COR-L47 (cell line): ENCODE data around the gene KRT6C.
"Not testable (repeated sequence)": the region's sequence is repeated elsewhere in the genome, so short reads cannot be mapped to it uniquely, and the experiment has no call there.

Source experiments
- DNase-seq: peaks from one replicate; lab custom pipeline; 2025; lab: John Stamatoyannopoulos, UW

Gene KRT6C

DNA sequence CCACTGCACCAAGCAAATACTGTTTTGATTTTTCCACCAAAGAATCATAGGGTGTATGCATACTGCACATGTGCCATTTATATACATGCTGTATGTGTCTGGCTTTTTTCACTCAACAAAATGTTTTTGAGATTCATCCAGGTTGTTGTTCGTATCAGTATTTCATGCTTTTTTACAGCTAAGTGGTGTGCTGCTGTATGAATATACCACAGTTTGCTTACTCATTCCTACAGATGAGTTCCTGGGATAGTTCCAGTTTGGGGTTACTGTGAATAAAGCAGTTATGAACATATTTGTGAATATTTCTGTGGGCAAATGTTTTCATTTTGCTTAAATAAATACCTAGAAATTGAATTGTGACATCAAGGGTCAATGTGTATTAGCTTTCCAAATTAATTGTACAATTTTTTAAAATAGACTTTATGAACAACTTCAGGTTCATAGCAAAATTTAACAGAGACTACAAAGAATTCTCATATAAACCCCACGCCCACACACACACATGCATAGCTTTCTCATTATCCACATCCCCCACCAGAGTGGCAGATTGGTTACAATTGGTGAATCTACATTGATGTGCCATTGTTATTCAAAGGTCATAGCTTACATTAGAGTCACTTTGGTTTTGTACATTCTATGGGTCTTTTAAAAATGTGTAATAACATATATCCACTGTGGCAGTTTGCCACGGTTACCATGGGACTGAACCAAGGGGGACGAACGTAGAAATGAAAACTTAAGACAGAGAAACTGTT, 26.4 kb upstream of the KRT6C start:
- no peak for DNase-seq

DNA sequence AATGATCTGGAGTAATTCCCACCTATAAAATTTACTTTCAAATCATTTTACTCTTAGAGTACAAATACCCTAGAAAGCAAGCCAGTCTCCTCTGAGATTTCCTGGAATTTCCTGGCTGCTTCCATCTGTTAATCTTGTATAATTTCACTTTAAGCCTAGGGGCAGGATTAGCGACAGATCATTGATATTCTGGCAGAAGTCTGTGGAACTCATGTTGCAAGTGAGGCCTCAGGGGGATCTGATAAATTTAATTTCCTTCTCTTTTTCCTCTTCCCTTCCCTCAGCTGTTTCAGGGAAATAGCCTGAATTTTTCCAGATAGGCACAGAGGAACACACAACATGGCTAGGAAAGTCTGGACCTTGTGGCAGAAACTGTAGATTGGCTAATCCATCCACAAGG, 25.3 kb upstream of the KRT6C start:
- no peak for DNase-seq

DNA sequence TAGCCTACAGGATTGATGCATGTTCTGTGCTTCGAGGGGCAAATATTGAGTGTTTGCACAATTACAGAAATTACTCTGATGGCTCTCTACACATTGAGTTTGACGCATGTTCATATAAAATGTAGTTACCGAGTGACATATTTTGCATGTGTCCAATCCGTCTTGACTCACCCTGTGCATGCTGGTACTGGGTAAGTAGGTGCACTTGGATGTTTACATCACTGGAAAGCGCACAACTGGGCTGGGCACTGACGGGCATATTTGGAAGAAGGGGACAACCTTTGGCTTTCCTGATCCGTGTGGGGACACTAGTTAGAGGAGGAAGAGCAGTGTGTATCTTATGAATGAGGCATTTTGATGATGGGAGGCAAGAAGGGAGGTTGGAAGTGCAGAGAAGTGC, 24.4 kb upstream of the KRT6C start:
- no peak for DNase-seq

DNA sequence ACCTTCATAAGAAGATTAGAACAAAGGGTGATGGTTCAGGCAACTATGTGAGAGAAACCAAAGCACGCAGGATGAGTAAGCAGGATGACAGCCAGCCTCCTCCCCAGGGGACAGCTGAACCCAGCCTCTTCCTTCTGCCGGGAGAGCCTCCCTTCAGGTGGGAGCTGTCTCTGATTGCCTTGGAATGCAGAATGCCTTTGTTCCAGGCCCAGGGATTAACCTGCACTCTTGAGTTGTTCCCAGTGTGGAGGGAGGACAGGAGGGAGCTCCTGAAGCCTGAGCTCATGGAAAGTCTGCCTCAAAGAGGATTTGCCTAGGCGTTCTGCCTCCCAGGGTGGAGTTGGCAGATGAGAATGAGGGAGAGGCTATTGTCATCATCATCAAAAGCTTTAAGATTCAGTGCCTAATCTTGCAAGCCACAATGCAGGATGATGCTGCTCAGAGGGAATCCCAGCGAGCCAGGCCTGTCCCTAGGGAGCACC, 23.0 kb upstream of the KRT6C start:
- no peak for DNase-seq

DNA sequence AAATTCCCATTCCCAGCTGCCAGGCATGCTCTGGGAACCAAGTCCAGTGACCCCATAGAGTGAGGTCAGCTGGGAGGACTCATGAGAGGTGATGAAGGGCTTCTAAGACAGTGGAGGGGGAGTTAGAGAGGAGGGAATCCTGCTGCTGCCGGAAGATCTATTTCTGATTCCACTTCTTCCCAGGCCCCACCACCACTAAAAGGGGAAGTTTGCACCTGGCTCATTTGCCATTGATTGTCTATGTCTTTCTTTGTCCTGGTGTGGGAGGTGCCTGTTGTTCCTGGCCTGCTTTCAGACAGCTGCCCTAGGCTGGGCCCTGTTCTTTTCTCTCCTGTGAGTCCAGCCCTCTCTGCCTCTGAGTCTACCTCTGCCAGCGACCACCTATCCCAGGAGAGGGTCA, 22.4 kb upstream of the KRT6C start:
- peak; percentile 52 for DNase-seq

DNA sequence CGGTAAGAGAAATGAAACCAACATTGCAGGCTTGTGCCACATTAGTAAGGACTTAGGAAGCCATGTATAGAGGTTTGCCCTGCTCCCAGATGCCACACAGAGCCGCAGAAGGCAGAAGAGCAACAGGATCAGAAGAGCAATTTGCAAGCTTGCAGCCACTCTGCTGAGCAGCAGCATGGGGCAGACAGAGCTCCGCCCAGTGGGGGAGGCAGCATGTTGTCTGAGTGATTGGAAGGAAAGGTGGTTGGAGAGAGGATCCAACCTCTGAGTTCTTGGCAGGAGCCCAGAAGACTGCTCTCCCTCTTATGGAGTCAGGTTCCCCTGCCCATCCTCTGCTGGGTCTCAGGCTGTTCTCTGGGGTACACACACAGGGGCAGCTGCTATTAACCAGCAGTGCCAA, 21.8 kb upstream of the KRT6C start:
- DNase-seq, result peak; percentile 86

DNA sequence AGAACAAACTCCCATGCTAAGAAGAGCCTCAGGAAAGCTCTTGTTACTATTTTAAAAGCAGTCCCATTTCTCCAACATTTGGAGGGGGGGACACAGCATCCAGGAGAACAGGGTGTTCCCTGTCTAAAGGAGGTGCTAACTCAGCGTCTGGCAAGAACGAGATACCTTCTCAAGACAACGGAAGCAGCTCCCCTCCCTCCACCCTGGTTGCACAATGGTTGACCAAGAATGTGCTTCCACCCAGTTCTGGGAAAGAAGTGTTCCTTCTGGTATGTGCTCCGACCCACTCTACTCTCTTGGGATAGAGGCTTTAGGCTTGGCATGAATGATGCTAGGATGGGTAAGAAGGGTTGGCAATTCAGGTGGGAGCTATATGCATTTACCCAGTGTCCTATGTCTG, 20.9 kb upstream of the KRT6C start:
- DNase-seq, result no peak

DNA sequence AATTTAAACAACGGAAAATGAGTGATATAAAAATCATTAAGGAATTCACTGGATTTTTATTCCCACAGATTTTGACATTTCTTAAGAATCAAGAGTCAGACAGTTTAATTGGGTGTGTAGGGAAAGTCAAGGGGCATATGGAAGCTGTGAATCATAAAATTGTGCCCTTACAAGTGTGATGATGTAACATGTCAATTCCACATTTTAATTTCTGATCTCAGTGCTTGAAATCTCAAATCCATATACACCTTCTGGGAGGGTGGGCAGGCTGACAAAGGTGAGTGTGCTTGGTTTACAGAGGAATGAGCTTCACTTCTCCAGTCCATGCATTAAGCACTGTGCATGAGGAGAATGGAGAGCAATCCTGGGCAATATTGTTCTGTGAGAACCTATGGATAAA, 20.5 kb upstream of the KRT6C start:
- DNase-seq, result no peak

DNA sequence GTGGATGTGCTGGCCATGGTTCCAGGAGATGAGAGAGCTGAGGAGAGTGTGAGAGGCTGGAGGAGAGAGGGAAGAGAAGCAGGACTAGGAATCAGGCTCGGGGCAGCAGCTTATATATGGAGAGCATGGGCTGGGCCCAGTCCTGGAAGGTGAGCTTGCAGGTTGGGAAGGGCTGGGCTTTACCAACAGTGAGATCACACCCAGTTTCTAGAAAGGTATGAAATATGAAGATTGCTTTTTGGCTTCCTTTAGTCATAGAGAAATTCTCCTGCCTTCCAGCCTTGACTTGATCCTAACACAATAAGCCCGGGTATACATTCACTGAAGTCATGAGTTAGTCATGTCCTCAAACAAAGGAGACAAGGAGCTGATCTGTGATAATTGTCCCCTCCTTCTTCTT, 19.6 kb upstream of the KRT6C start, which contains the start of gene KRT6A:
Gene KRT6A (minus strand): TSS at position 86 of the 400 bp plus-strand sequence. CDS start 69 bp downstream, at position 17.
- DNase-seq, result no peak

DNA sequence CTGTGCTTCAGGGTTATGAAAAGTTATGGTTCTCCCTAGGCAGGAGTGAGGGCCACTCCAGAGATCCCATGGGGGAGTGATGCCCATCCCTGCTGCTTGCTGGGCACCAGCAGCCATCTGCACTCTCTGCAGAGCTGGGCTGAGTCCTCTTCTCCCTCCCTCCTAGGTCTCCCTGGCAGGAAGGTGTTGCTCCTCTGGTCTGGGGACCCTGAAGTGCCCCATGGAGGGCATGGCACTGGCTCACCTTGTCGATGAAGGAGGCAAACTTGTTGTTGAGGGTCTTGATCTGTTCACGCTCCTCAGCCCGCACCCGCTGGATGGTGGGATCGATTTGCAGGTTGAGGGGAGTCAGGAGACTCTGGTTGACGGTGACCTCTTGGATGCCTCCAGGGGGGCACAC, 18.8 kb upstream of the KRT6C start:
- not testable (repeated sequence) for DNase-seq

DNA sequence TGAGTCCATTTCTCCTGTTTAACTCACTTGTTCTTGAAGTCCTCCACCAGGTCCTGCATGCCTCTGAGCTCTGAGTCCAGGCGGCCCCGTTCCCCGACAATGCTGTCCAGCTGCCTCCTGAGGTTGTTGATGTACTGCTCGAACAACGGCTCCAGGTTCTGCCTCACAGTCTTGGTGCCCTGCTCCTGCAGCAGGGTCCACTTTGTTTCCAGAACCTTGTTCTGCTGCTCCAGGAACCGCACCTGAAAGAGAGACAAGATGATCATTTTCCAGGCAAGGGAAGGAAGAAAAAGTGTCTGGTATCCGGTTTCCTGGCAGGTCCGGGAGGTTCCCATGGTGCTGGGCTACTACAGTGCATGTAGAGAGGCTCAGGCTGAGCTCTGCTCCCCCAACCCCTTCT, 17.9 kb upstream of the KRT6C start:
- DNase-seq, result not testable (repeated sequence)

DNA sequence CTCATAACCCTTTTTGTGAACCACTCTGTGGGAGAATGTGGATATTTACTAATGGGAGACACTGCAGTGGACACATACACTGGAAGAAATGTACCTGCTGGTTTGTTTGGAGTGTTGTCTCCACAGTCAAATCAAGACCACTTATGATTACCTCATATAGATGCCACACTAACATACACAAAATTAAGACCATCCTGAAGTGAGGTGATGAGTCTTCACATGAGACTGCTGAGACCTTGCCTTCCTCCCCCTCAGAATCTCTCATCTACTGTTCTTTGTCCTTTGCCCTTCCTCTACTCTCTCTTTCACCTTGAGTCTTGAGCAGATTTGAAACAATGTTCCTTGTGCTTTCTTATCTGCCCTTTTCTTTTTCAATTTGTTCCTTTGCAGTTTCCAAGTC, 15.1 kb upstream of the KRT6C start:
- no peak for DNase-seq

DNA sequence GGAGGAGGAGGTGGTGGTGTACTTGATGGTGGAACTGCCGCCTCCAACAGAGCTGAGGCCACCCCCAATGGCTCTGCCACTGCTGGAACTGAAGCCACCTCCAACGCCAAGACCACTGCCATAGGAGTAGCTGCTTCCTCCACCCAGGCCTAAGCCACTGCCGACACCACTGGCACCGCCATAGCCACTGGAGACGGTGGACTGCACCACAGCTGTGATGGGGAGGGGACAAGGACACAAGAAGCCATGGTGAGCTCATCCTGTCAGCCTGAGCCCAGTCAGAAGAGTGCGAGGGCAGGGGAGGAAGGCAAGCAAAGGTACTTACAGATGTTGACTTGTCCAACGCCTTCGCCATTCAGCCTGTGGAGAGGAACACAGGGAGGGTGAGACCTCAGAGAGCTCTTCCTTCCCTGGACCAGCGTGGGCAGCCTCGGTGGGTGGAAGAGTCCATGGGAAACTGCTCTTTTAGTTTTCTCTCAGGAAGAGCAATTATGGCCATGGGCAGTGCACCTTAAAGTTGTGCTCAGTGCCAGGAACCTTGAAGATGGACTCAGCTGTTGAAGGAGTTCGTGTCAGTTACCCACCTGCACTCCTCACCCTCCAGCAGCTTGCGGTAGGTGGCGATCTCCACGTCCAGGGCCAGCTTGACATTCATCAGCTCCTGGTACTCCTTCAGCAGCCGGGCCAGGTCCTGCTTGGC, 14.3 kb upstream of the KRT6C start:
- DNase-seq, result not testable (repeated sequence)

DNA sequence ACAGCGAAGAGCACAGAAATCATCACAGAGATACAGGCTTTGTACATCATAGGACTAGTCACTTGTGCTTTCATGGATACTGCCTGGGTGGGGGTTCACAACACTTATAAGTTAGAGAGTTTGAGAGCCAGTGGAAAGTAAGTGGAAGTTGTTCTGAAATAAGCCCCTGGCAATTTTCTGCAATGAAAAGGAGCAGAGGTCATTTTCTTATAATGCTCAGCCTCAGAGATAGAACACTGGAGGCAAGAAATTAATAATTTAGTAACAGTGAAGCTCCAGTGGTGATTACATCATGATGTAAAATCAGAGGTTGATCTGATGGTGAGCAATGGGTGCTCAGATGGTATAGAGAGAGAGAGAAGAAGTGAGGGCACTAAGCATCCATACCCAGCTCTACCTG, 13.6 kb upstream of the KRT6C start:
- no peak for DNase-seq

DNA sequence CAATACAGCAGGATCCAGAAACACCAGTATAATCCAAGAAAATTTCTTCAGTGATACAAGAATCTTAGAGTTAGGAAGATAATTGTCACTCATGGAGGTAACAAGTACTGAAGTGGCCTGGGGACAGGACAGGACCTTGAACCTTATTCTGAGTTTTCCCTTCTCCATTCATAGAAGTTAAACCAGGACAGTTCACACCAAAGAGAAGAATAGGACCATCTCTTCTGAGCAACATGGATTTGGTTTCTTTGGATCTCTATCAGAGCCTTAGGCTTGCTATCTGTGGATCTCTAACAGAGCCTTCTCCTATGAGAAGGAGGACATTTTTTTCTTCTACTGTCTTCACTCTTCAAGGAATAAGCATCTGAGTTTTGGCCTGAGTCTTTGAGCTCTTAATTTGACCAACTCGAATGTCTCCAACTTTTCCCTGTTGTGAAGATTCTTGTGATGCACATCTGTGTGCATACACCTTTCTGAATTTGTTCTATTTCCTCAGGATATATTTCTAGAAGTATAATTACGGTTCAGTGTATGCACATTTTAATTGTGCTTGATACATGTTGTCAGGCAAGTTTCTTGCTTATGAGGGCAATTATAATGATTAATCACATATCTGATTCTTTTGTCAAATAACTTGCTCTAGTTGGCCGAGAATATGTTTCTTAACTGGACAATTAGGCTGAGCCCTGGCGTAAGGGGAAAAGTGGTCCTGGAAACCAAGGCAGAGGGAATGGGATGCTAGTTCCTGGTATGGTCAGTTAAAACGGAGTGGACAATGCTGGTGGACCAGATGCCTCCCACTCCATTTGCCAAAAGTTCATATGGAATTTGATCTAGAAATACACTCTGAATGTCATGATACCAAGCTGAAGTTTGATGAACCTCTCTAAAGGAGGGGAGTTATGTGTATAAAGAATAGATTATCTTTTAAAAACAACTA, 12.8 kb upstream of the KRT6C start:
- DNase-seq, result no peak

DNA sequence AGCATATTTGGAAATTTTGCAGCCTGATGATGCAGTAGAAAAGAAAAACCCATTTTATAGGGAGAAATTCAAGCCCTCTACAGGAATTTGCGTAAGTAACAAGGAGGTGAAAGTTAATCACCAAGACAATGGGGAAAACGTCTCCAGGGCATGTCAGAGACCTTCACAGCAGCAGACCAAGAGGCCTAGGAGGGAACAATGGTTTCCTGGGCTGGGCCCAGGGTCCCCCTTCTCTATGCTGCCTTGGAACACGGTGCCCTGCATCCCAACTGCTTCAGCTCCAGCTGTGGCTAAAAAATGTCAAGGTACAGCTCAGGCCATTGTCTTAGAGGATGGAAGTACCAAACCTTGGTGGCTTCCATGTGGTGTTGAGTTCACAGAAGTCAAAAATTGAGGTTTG, 6.5 kb upstream of the KRT6C start:
- no peak for DNase-seq

DNA sequence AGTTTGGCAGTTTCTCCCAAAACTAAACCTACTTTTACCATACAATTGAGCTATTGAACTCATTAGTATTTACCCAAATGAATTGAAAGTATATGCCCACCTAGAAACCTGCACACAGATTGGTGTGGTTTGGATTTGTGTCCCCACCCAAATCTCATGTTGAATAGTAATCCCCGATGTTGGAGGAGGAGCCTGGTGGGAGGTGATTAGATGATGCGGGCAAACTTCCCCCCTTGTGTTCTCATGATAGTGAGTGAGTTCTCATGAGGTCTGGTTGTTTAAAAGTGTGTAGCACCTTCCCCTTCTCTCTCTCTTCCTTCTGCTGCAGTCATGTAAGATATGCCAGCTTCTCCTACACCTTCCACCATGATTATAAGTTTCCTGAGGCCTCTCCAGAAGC, 4.0 kb upstream of the KRT6C start:
- DNase-seq, result no peak

DNA sequence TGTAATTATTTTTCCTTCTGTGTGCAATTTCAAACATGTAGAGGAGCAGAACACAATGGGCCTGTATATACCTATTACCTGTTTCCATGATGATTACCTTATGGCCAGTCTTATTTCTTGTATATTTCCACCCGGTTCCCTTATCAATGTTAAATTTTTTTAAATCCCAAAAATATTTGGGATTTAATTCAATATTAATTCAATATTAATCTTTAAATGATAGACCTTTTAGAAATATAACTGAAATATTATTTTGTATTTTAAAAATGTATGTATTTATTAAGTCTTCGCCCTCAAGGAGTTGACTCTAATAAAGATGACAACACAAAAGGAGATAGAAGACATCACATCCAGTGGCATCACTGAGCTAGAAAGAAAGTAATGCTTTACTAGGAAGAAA, 607 bp upstream of the KRT6C start:
- no peak for DNase-seq

DNA sequence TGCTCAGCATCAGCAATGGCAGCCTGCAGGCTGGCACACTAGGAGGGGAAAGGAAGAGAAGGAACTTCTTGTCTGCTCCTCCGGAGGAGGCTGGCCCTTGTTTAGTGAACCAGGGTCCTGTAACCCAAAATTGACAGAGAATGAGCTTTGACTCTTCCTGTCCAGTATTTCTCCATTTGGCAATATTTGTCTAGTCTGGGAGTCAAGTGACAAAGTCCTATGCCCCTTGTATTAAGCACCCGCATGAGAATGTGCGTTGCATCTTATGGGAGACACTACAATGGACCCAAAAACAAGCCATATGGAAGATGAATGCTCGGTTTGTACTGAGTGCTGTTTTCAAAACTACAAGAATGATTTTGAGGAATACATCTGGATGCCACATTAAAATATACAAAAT, 3.8 kb downstream of the KRT6C start:
- DNase-seq, result no peak

DNA sequence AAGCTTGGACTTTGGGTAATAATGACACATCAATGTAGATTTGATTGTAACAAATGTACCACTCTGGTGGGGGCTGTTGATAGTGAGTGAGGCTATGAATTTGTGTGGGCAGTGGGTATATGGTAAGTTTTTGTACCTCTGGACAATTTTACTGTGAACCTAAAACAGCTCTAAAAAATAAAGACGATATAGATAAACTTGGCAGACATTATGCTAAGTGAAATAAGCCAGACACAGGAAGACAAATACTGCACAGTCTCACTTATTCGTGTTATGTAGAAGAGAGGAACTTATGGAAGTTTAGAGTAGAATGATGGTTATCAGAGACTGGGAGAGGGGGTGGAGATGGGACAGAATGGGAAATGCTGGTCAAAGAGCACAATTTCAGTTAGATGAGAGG, 8.7 kb downstream of the KRT6C start:
- no peak for DNase-seq

DNA sequence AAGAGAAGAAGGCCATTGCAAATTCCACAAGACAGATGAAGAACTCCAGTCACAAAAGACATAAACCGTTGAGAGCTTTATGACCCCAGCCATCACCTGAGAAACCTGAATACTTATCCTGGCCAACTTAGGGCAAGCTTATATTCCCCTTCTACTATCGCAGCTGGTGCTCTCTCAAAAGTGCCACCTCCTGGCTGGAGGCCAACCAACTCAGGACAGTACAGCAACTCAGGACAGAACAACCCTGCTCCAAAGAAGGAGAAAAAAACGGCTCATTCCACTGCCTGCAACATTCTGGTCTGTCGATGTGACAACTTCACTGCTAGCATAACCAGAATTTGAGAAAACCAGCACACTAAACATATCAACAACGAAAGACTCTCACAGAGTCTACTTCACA, 11.9 kb downstream of the KRT6C start:
- DNase-seq, result no peak

DNA sequence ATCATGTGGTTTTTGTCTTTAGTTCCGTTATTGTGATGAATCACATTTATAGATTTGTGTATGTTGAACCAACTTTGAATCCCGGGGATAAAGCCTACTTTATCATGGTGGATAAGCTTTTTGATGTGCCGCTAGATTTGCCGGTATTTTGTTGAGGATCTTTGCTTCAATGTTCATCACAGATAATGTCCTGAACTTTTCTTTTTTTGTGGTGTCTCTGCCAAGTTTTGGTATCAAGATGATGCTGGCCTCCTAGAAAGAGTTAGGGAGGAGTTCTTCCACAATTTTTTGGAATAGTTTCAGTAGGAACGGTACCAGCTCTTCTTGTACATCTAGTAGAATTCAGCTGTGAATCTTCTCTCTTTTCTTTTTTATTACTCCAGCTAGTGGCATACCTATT, 14.7 kb downstream of the KRT6C start:
- DNase-seq, result no peak

DNA sequence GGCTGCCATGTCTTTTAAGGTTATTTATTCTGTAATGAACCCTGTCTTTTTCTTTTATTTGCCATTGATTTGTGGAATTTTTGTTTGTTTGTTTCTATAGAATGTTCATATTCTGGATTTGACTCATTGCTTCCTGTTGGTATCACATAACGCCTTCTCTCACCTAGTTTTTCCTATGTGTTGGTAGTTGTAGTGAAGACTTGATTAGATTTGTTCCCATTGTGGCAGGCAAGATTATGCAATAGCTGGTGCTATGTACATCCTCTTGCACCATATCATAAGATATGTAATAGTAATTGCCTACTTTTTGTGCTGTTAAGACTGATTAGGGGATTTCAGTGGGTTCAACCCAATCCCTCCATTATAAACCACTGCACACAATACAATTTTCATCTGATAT, 17.8 kb downstream of the KRT6C start:
- DNase-seq, result no peak
